ENCODE measurements around the gene AGPAT2. TPM values are rescaled to one million over a fixed set of nuclear protein-coding genes. Genes with fewer than 3 reads are reported as not detected.

The AGPAT2 gene
- total RNA-seq, 1 donor from 2014 or later = 72.9 TPM

- DNase-seq (ENCODE audit: low read depth) = no peak
- no peaks in the 10 kb centered on the region for H3K36me3 ChIP-seq (ENCODE audit: control insufficient read depth, insufficient read depth, low read length)
- no peaks in the 10 kb centered on the region for H3K27me3 ChIP-seq (ENCODE audit: control insufficient read depth, insufficient read depth, low read length)
- H3K4me3 ChIP-seq (ENCODE audit: low read depth, low read length) = no peak overlapping the region
- TF ChIP-seq CTCF (IDR thresholded peaks at IDR 0.05; ENCODE audit: insufficient read depth, low read length, poor library complexity, severe bottlenecking) = no peak
Measured at GRCh38 chr9:136729926-136730325, 42.7 kb upstream of the AGPAT2 start.

GRCh38 chr9:136729144-136729543 lies 41.9 kb upstream of the AGPAT2 start:
- no peak for DNase-seq (ENCODE audit: low read depth)
- H3K4me3 ChIP-seq (ENCODE audit: low read depth, low read length) = no peak overlapping the region
- H3K36me3 ChIP-seq (ENCODE audit: control insufficient read depth, insufficient read depth, low read length) = no peaks in the 10 kb centered on the region
- no peak for TF ChIP-seq CTCF (IDR thresholded peaks at IDR 0.05; ENCODE audit: insufficient read depth, low read length, poor library complexity, severe bottlenecking)
- H3K27me3 ChIP-seq (ENCODE audit: control insufficient read depth, insufficient read depth, low read length) = no peaks in the 10 kb centered on the region

- no peaks in the 10 kb centered on the region for H3K27me3 ChIP-seq (ENCODE audit: control insufficient read depth, insufficient read depth, low read length)
Measured at GRCh38 chr9:136728548-136729123, 41.4 kb upstream of the AGPAT2 start.

GRCh38 chr9:136728080-136728547 lies 40.9 kb upstream of the AGPAT2 start:
- TF ChIP-seq CTCF (IDR thresholded peaks at IDR 0.05; ENCODE audit: insufficient read depth, low read length, poor library complexity, severe bottlenecking) = peak; percentile 70
- Histone ChIP-seq H3K4me3 (ENCODE audit: low read depth, low read length) (peak overlapping the region; percentile 81), H3K36me3 (ENCODE audit: control insufficient read depth, insufficient read depth, low read length) (no peaks in the 10 kb centered on the region), H3K27me3 (ENCODE audit: control insufficient read depth, insufficient read depth, low read length) (no peaks in the 10 kb centered on the region)
- no peak for DNase-seq (ENCODE audit: low read depth)

More at GRCh38 chr9:136728548-136729123, 41.4 kb upstream of the AGPAT2 start:
- Histone ChIP-seq H3K36me3 (ENCODE audit: control insufficient read depth, insufficient read depth, low read length) (no peaks in the 10 kb centered on the region), H3K4me3 (ENCODE audit: low read depth, low read length) (peak overlapping the region; percentile 81)
- no peak for DNase-seq (ENCODE audit: low read depth)
- no peak for TF ChIP-seq CTCF (IDR thresholded peaks at IDR 0.05; ENCODE audit: insufficient read depth, low read length, poor library complexity, severe bottlenecking)

GRCh38 chr9:136726631-136727191 lies 39.5 kb upstream of the AGPAT2 start:
- TF ChIP-seq CTCF (IDR thresholded peaks at IDR 0.05; ENCODE audit: insufficient read depth, low read length, poor library complexity, severe bottlenecking) = peak; percentile 58
- Histone ChIP-seq H3K4me3 (ENCODE audit: low read depth, low read length) (peak overlapping the region; percentile 81), H3K27me3 (ENCODE audit: control insufficient read depth, insufficient read depth, low read length) (no peaks in the 10 kb centered on the region), H3K36me3 (ENCODE audit: control insufficient read depth, insufficient read depth, low read length) (no peaks in the 10 kb centered on the region)
- no peak for DNase-seq (ENCODE audit: low read depth)

GRCh38 chr9:136726118-136726517 lies 38.9 kb upstream of the AGPAT2 start:
- H3K4me3 ChIP-seq (ENCODE audit: low read depth, low read length) = no peak overlapping the region
- TF ChIP-seq CTCF (IDR thresholded peaks at IDR 0.05; ENCODE audit: insufficient read depth, low read length, poor library complexity, severe bottlenecking) = no peak

More at GRCh38 chr9:136726118-136726517, 38.9 kb upstream of the AGPAT2 start:
- Histone ChIP-seq H3K27me3 (ENCODE audit: control insufficient read depth, insufficient read depth, low read length) (no peaks in the 10 kb centered on the region), H3K36me3 (ENCODE audit: control insufficient read depth, insufficient read depth, low read length) (no peaks in the 10 kb centered on the region)
- no peak for DNase-seq (ENCODE audit: low read depth)
